ENCODE data around the gene DOK7. TPM values are rescaled to one million over a fixed set of nuclear protein-coding genes. Genes with fewer than 3 reads are reported as not detected.

DOK7 gene
- total and polyA plus RNA-seq, 2 donors (not counting 3 experiments of a cell fraction or from before 2014, with no cell fraction given) = not detected

DNA sequence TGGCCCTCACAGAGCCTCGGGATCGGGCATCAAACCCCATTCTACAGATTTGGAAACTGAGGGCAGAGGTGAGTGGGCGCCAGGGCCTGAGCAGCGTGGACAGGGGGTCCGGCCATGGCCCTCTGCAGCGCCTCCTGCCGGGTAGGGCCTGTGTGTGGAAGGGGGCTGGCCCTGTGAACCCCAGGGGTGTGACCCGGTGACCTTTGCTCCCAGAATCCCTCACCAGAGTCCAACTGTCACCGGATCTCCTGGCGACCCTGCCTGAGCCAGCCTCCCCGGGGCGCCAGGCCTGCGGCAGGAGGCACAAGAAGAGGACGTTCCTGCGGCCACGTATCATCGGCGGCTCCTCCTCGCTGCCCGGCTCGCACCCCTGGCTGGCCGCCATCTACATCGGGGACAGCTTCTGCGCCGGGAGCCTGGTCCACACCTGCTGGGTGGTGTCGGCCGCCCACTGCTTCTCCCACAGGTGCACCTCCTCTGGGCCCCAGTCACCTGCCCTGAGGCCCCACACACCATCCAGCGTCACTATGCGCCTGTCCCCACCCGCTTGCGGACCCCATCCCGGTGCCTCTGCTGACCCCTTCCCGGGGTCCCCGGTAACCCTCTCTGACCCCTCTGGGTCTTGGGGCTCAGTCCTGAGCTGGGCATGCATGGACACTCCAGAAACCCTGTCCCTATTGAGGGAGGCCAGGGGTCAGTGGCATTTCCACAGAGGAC is 17.1 kb upstream of the DOK7 start:
- no peak for FAIRE-seq
- TF ChIP-seq MYC (IDR thresholded peaks at IDR 0.05; ENCODE audit: low read depth, low read length) (no peak), EZH2 (IDR thresholded peaks at IDR 0.05; ENCODE audit: borderline replicate concordance, low read depth, low read length, severe bottlenecking) (no peak), CTCF (IDR thresholded peaks at IDR 0.05; ENCODE audit: extremely low read depth in 1 of 2, insufficient read depth in 1 of 2, low read depth in 1 of 2, low read length in 2 of 2) (no peak), FOS (IDR thresholded peaks at IDR 0.05; ENCODE audit: borderline replicate concordance, insufficient read depth, low read length) (no peak), GATA2 (IDR thresholded peaks at IDR 0.05; ENCODE audit: insufficient read depth, insufficient read length, low read depth, low read length) (no peak), POLR2AphosphoS5 (IDR thresholded peaks at IDR 0.05; ENCODE audit: insufficient read depth, low read depth, low read length) (no peak), JUN (IDR thresholded peaks at IDR 0.05; ENCODE audit: borderline replicate concordance, insufficient read depth, insufficient read length, low read depth) (no peak), MAX (IDR thresholded peaks at IDR 0.05; ENCODE audit: insufficient read depth, insufficient read length) (no peak), POLR2A (IDR thresholded peaks at IDR 0.05; ENCODE audit: low read depth, low read length) (no peak)

More for the DNA sequence above, 17.1 kb upstream of the DOK7 start:
- Histone ChIP-seq H3K27me3 (ENCODE audit: control insufficient read depth in 2 of 2, insufficient read depth in 2 of 2, low read length in 2 of 2) (no peaks in the 10 kb centered on the region), H3K4me3 (replicated peaks in 1 of 3; ENCODE audit: insufficient read depth in 1 of 3, low read depth in 1 of 3, low read length in 3 of 3) (no peak overlapping the region), H3K4me1 (ENCODE audit: control insufficient read depth, extremely low read depth, insufficient read depth, low read length) (no peaks in the 10 kb centered on the region), H3K36me3 (ENCODE audit: control insufficient read depth in 2 of 2, extremely low read depth in 1 of 2, insufficient read depth in 2 of 2, low read length in 2 of 2) (no peaks in the 10 kb centered on the region), H4K20me1 (replicated peaks; ENCODE audit: control insufficient read depth, extremely low read depth, insufficient read depth, low read length) (no peaks in the 10 kb centered on the region), H3K9ac (replicated peaks; ENCODE audit: extremely low read depth, insufficient read depth, low read length) (no peak overlapping the region), H3K4me2 (ENCODE audit: insufficient read depth, low read length) (no peak overlapping the region), H2AFZ (ENCODE audit: low read depth, low read length) (no peak overlapping the region), H3K27ac (ENCODE audit: insufficient read depth, low read depth, low read length) (no peak overlapping the region), H3K9me1 (replicated peaks; ENCODE audit: control insufficient read depth, extremely low read depth, insufficient read depth, low read length) (no peaks in the 10 kb centered on the region), H3K79me2 (ENCODE audit: control insufficient read depth, insufficient read depth, low read length) (no peaks in the 10 kb centered on the region), H3K9me3 (replicated peaks; ENCODE audit: control insufficient read depth, insufficient read depth, low read length) (no peaks in the 10 kb centered on the region)
- intact Hi-C loops (cut with micrococcal nuclease) (no loop called here), dilution Hi-C loops (cut with MboI; ENCODE audit: extremely low pct_ligation_motif_present, low sequenced_read_pairs) (no loop called here)
- no TSS peak for BruUV-seq (replicated peaks)
- ChIA-PET POLR2A (no interaction called here), CTCF (interaction anchor here (2.6 to 6.1 kb wide), 3 partner anchors 100 to 300 kb away, joined by 6 to 78 read pairs (median 19); no protein-coding TSS in a partner anchor)
- no peak for DNase-seq (ENCODE audit: low read depth, low spot score)

Measured in endothelial cell of umbilical vein (primary cell).